Measurements from ENCODE around the gene MRNIP. TPM values are rescaled to one million over a fixed set of nuclear protein-coding genes. Genes with fewer than 3 reads are reported as not detected.
A peak's percentile ranks its signal among the peaks of the same experiment; 100 is the strongest.

MRNIP gene, protein sequence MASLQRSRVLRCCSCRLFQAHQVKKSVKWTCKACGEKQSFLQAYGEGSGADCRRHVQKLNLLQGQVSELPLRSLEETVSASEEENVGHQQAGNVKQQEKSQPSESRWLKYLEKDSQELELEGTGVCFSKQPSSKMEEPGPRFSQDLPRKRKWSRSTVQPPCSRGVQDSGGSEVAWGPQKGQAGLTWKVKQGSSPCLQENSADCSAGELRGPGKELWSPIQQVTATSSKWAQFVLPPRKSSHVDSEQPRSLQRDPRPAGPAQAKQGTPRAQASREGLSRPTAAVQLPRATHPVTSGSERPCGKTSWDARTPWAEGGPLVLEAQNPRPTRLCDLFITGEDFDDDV
- total RNA-seq (2014; rRNA removed; shearing (Covaris generic)) = 10.4 and 17.7 TPM in 2 replicates

GRCh38 chr5:179858586-179859427 is at the start of gene MRNIP:
MRNIP (minus strand) TSS chr5:179858817; CDS start chr5:179858796, 21 bp downstream.
- Histone ChIP-seq H3K9me3 (replicated peaks) (peaks cover 6% of the 10 kb centered on the region; the same call in 1 of the 2 replicates), H3K27ac (peak within 1 kb of the TSS; percentile 1; the same call in 1 of the 2 replicates), H3K4me1 (replicated peaks) (peaks cover 3% of the 10 kb centered on the region; the same call in 1 of the 2 replicates), H3K27me3 (replicated peaks) (no peaks in the 10 kb centered on the region), H3K36me3 (peaks cover 25% of the 10 kb centered on the region), H3K4me3 (peak within 1 kb of the TSS; percentile 76)
- peak; percentile 93 to 98 for DNase-seq (ENCODE audit: low read depth in 1 of 2, low spot score in 2 of 2)

DNA sequence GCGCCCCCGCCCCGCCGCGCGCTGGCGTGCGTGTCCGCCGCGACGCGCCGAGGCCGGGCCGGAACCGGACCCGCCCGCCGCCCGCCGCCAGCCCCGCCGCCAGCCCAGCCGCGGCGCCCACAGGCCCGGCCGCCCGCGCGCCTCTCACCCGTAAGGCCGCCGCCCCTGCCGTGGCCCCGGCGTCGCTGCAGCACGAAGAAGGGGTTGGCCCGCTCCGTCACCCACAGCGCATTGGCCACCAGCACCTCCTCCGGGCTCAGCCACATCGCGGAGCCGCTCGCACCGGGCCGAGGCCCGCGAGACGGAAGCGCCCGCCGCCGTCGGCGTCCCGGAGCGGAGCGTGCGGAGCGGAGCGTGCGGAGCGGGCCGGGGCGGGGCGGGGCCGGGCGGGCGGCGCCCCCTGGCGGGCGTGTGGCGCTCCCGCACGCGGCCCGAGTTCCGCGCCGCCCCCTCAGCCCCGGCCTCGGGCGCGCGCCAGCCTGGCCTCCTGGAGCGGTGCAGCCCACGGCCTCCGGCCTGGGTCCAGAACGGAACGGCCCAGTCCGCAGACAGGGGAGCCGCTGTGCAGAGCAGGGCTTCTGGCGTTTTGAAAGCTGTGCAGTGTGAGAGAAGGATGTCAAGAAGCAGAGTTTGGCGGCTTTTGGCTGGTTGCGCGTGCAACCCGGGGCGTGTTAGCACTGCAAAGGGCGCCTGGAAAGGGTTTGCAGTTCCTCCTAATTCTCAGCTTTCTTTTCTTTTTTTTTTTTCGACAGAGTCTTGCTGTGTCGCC is 49.1 kb upstream of the MRNIP start, which contains the start of gene TBC1D9B:
Gene TBC1D9B (minus strand): TSS at position 342 of the 769 bp plus-strand sequence. CDS start 76 bp downstream, at position 266.
- no peaks in the 10 kb centered on the region for H3K27me3 ChIP-seq (replicated peaks)
- DNase-seq (ENCODE audit: low read depth in 1 of 2, low spot score in 2 of 2) = peak in 1 of 2 experiments; percentile 82
- H3K9me3 ChIP-seq (replicated peaks) = 0 out of 2 replicates have a peak, but pooled peaks cover 3% of the 10 kb centered on the region
- peaks cover 16% of the 10 kb centered on the region for H3K4me1 ChIP-seq (replicated peaks)
- peak within 1 kb of the TSS; percentile 88 for H3K4me3 ChIP-seq
- H3K36me3 ChIP-seq = peaks cover 44% of the 10 kb centered on the region
- H3K27ac ChIP-seq = peak within 1 kb of the TSS; percentile 55; the same call in 1 of the 2 replicates

- H3K27ac ChIP-seq = no peak overlapping the region
- 0 out of 2 replicates have a peak, but pooled peaks cover 3% of the 10 kb centered on the region for H3K9me3 ChIP-seq (replicated peaks)
- H3K36me3 ChIP-seq = peaks cover 51% of the 10 kb centered on the region
- peaks cover 16% of the 10 kb centered on the region for H3K4me1 ChIP-seq (replicated peaks)
- H3K4me3 ChIP-seq = peak overlapping the region; percentile 88
- H3K27me3 ChIP-seq (replicated peaks) = no peaks in the 10 kb centered on the region
- DNase-seq (ENCODE audit: low read depth in 1 of 2, low spot score in 2 of 2) = peak in 1 of 2 experiments; percentile 39
These were observed 48.4 kb upstream of the MRNIP start for GRCh38 chr5:179906795-179907555.

GRCh38 chr5:179906294-179906794 is 47.7 kb upstream of the MRNIP start:
- H3K4me3 ChIP-seq = peak overlapping the region; percentile 88; the same call in 1 of the 2 replicates
- DNase-seq (ENCODE audit: low read depth in 1 of 2, low spot score in 2 of 2) = no peak
- peaks cover 16% of the 10 kb centered on the region for H3K4me1 ChIP-seq (replicated peaks)
- H3K27me3 ChIP-seq (replicated peaks) = no peaks in the 10 kb centered on the region
- peaks cover 58% of the 10 kb centered on the region for H3K36me3 ChIP-seq
- H3K9me3 ChIP-seq (replicated peaks) = 0 out of 2 replicates have a peak, but pooled peaks cover 3% of the 10 kb centered on the region
- no peak overlapping the region for H3K27ac ChIP-seq

DNA sequence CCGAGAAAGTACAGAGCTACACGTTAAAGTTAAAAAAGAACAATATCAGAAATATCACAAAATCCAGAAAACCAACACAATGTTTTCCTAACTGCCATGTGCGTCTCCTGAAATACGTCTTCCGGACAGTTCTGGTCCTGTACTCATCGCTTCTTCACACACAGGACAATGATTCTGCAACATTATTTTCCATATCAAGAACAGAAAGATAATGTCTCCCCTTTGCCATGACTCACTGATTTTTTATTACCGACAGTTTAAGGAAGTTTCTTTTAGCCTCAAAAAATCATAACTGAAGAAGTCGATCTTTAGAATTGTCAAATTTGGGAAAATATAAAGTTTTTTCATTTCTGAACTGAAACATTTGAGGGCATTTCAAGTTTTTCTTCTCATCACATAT is 46.5 kb upstream of the MRNIP start:
- 0 out of 2 replicates have a peak, but pooled peaks cover 3% of the 10 kb centered on the region for H3K9me3 ChIP-seq (replicated peaks)
- H3K36me3 ChIP-seq = peaks cover 70% of the 10 kb centered on the region

GRCh38 chr5:179904463-179905160 is 46.0 kb upstream of the MRNIP start:
- Histone ChIP-seq H3K4me3 (no peak overlapping the region), H3K4me1 (replicated peaks) (peaks cover 16% of the 10 kb centered on the region), H3K9me3 (replicated peaks) (0 out of 2 replicates have a peak, but pooled peaks cover 3% of the 10 kb centered on the region), H3K27ac (no peak overlapping the region), H3K36me3 (peaks cover 75% of the 10 kb centered on the region), H3K27me3 (replicated peaks) (no peaks in the 10 kb centered on the region)
- DNase-seq (ENCODE audit: low read depth in 1 of 2, low spot score in 2 of 2) = no peak

More for the DNA sequence above, 46.5 kb upstream of the MRNIP start:
- H3K4me1 ChIP-seq (replicated peaks) = peaks cover 16% of the 10 kb centered on the region
- no peak for DNase-seq (ENCODE audit: low read depth in 1 of 2, low spot score in 2 of 2)
- no peak overlapping the region for H3K27ac ChIP-seq
- no peak overlapping the region for H3K4me3 ChIP-seq
- H3K27me3 ChIP-seq (replicated peaks) = no peaks in the 10 kb centered on the region

DNA sequence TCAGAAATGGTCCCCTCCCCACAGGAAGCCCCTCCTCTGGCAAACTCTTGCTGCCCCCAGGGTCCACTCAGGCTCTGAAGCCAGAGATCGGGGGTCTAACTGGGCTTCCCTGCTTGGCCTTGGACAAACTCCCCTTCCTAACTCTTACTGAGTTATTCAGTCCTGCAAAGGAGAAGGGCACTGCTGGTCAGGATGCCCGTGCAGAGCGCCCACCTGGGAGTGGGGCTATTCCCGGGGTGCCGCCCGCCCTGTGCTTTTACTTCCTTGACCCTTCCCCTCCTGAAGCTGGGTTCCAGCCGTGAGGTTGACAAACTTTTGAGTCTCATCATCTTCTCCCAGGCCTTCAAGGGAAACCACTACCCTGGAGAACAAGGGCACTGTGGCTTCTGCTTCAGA is 44.1 kb upstream of the MRNIP start:
- Histone ChIP-seq H3K27ac (no peak overlapping the region), H3K36me3 (peaks cover 94% of the 10 kb centered on the region), H3K4me3 (no peak overlapping the region), H3K27me3 (replicated peaks) (no peaks in the 10 kb centered on the region), H3K9me3 (replicated peaks) (no peaks in the 10 kb centered on the region), H3K4me1 (replicated peaks) (peaks cover 9% of the 10 kb centered on the region)
- DNase-seq (ENCODE audit: low read depth in 1 of 2, low spot score in 2 of 2) = no peak

DNA sequence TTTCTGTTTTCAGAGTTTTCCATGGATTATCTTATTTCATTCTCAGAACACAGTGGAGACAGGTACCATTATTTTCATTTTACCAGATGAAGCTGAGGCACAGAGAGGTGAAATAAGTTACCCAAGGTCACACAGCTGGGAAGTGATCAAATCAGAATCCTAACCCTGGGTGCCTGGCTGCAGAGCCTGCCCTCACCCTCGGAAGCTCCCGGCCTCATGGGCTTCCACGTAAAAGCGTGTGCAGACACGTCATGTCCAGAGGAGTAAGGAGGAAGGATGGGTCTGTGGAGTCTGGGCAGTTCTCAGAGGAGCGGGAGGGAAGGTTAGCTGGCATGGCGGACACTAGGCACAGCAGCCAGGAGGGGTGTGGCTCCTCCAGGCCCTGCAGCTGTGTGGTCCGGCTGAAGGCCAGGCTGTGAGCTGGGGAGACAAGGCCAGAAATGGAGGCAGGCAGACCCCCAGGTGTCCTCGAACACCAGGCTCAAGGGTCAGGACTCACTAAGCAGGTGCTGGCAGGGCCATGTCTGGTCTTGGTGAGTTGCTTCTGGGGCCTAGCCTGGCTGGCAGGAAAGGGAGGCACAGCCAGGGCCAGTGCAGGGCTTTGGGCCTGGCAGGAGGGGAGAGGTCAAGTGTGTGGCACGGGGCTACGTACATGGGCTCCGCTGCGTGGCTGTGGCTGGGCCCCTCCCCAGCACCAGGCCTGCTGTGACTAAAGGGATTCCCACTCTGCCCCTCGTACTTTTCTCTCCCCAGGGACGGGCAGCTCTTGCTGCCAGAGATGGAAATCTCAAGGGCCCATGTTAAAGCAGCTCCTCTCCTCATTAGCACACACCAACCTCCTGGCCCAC is 43.5 kb upstream of the MRNIP start:
- peaks cover 98% of the 10 kb centered on the region for H3K36me3 ChIP-seq
- H3K4me3 ChIP-seq = no peak overlapping the region
- no peak overlapping the region for H3K27ac ChIP-seq

DNA sequence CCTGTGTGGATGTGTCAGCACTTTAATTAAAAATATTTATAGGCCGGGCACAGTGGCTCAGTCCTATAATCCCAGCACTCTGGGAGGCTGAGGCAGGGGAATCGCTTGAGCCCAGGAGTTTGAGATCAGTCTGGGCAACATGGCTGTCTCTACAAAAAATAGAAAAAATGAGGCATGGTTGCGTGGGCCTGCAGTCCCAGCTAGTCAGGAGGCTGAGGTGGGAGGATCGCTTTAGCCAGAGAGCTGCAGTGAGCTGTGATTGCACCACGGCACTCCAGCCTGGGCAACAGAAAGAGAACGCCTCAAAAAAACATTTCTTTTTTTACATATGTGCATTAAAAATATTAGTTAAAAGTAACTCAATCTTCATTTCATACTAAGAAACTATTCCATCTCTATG is 42.8 kb upstream of the MRNIP start:
- Histone ChIP-seq H3K9me3 (replicated peaks) (no peaks in the 10 kb centered on the region), H3K4me1 (replicated peaks) (peaks cover 2% of the 10 kb centered on the region), H3K4me3 (no peak overlapping the region), H3K27me3 (replicated peaks) (no peaks in the 10 kb centered on the region), H3K36me3 (peaks cover 98% of the 10 kb centered on the region), H3K27ac (no peak overlapping the region)
- no peak for DNase-seq (ENCODE audit: low read depth in 1 of 2, low spot score in 2 of 2)

More for the DNA sequence above, 43.5 kb upstream of the MRNIP start:
- DNase-seq (ENCODE audit: low read depth in 1 of 2, low spot score in 2 of 2) = no peak
- Histone ChIP-seq H3K4me1 (replicated peaks) (peaks cover 9% of the 10 kb centered on the region), H3K27me3 (replicated peaks) (no peaks in the 10 kb centered on the region), H3K9me3 (replicated peaks) (no peaks in the 10 kb centered on the region)

DNA sequence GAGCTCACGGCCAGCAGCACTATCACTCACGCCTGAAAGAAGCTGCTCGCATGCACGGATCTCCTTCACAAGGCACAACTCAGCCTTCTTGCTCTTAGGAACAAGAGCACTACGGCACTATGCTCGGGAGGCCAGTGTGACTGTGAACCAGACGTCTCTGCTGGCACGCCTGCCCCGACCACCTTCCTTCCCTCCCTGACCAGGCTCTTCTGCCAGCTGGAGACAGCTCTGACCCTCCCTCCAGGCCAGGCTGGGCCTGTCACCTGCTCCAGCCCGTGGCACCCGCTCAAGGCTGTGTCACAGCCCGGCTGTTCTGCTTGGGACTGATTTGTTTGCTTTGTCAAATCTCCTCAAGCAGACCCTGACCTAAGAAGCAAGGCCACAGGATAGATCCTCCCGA is 42.1 kb upstream of the MRNIP start:
- Histone ChIP-seq H3K4me1 (replicated peaks) (no peaks in the 10 kb centered on the region), H3K9me3 (replicated peaks) (no peaks in the 10 kb centered on the region), H3K27me3 (replicated peaks) (no peaks in the 10 kb centered on the region), H3K27ac (no peak overlapping the region), H3K36me3 (peaks cover 98% of the 10 kb centered on the region), H3K4me3 (no peak overlapping the region)
- DNase-seq (ENCODE audit: low read depth in 1 of 2, low spot score in 2 of 2) = no peak

- peaks cover 98% of the 10 kb centered on the region for H3K36me3 ChIP-seq
- DNase-seq (ENCODE audit: low read depth in 1 of 2, low spot score in 2 of 2) = no peak
- no peaks in the 10 kb centered on the region for H3K27me3 ChIP-seq (replicated peaks)
- H3K9me3 ChIP-seq (replicated peaks) = no peaks in the 10 kb centered on the region
- no peaks in the 10 kb centered on the region for H3K4me1 ChIP-seq (replicated peaks)
- H3K27ac ChIP-seq = no peak overlapping the region
- H3K4me3 ChIP-seq = no peak overlapping the region
These were observed 41.6 kb upstream of the MRNIP start for GRCh38 chr5:179900206-179900605.
